ENCODE measurements around the gene TMEM114.

Gene TMEM114

DNA sequence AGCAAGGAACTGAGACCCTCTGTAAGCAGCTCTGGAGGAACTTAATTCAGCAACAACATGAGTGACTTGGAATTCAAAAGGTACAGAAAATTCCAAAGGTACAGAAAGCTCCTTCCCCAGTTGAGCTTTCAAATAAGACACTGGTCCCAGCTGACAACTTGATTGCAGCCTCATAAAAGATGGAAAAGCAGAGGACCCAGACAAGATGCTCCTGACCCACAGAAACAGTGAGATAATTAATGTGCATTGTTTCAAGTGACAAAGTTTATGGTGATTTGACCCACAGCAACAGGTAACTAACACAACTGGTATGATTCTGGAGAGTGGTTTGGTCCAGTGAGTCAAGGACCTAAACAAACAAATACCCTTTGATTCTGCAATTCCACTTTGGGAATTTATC, 15.2 kb upstream of the TMEM114 start:
- TF ChIP-seq, protein P1, sequence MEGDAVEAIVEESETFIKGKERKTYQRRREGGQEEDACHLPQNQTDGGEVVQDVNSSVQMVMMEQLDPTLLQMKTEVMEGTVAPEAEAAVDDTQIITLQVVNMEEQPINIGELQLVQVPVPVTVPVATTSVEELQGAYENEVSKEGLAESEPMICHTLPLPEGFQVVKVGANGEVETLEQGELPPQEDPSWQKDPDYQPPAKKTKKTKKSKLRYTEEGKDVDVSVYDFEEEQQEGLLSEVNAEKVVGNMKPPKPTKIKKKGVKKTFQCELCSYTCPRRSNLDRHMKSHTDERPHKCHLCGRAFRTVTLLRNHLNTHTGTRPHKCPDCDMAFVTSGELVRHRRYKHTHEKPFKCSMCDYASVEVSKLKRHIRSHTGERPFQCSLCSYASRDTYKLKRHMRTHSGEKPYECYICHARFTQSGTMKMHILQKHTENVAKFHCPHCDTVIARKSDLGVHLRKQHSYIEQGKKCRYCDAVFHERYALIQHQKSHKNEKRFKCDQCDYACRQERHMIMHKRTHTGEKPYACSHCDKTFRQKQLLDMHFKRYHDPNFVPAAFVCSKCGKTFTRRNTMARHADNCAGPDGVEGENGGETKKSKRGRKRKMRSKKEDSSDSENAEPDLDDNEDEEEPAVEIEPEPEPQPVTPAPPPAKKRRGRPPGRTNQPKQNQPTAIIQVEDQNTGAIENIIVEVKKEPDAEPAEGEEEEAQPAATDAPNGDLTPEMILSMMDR (IDR thresholded peaks at IDR 0.05; ENCODE audit: insufficient read depth, low read length, poor library complexity, severe bottlenecking) = no peak
- no peak for TF ChIP-seq EZH2phosphoT487 (conservative IDR thresholded peaks at IDR 0.05; ENCODE audit: low read length)
- Histone ChIP-seq H3K9ac (ENCODE audit: low read length) (no peak overlapping the region), H3K36me3 (ENCODE audit: low read length) (no peaks in the 10 kb centered on the region), H3K4me3 (ENCODE audit: insufficient read depth, low read length, poor library complexity, severe bottlenecking) (no peak overlapping the region), H3K9me2 (replicated peaks; ENCODE audit: insufficient read depth, low read length) (no peaks in the 10 kb centered on the region), H3K27ac (ENCODE audit: low read depth, low read length) (no peak overlapping the region), H3K9me3 (ENCODE audit: insufficient read depth, low read length) (no peaks in the 10 kb centered on the region), H3K27me3 (ENCODE audit: low read length) (no peaks in the 10 kb centered on the region), H3K4me2 (ENCODE audit: low read depth, low read length, poor library complexity, severe bottlenecking) (no peak overlapping the region), H3F3A (ENCODE audit: insufficient read depth) (no peaks in the 10 kb centered on the region), H4K20me1 (ENCODE audit: low read depth, low read length) (no peaks in the 10 kb centered on the region), H2AFZ (ENCODE audit: low read depth, low read length, severe bottlenecking) (no peak overlapping the region), H3K79me2 (ENCODE audit: insufficient read depth, low read length) (no peaks in the 10 kb centered on the region)

DNA sequence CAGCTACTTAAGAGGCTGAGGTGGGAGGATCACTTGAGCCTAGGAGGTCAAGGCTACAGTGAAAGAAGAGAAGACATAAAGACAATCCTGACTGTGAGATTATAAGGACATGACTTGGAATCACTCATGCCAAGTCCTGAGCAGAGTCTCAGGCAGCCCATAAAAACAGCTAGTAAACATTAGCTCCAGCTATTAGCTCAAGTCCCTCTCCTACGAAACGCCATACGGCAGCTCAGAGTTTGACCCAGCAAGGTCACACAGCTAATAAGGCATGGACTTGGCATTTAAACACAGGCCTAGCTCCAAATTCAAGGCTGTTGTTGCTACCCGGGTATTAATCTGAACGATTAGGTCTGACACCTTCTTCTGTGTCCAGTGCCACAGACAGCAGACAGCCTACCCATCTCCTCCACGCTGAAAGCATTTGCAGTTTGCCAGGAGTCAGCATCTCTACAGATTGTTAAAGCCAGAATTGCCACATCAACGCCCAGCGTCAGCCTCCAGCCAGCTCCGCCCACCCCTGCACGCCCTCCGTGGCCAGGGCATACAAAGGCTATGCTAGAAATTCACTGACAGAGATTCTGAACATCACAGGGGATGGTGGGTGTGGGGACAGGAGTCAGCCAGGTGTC, 9.9 kb upstream of the TMEM114 start:
- Histone ChIP-seq H3K27ac (ENCODE audit: low read depth, low read length) (no peak overlapping the region), H3K4me2 (ENCODE audit: low read depth, low read length, poor library complexity, severe bottlenecking) (no peak overlapping the region), H3K4me3 (ENCODE audit: insufficient read depth, low read length, poor library complexity, severe bottlenecking) (no peak overlapping the region), H3K9ac (ENCODE audit: low read length) (no peak overlapping the region), H3K27me3 (ENCODE audit: low read length) (no peaks in the 10 kb centered on the region), H3K36me3 (ENCODE audit: low read length) (no peaks in the 10 kb centered on the region), H3K9me2 (replicated peaks; ENCODE audit: insufficient read depth, low read length) (no peaks in the 10 kb centered on the region), H3F3A (ENCODE audit: insufficient read depth) (no peaks in the 10 kb centered on the region), H3K9me3 (ENCODE audit: insufficient read depth, low read length) (no peaks in the 10 kb centered on the region), H2AFZ (ENCODE audit: low read depth, low read length, severe bottlenecking) (no peak overlapping the region), H3K79me2 (ENCODE audit: insufficient read depth, low read length) (no peaks in the 10 kb centered on the region), H4K20me1 (ENCODE audit: low read depth, low read length) (no peaks in the 10 kb centered on the region)
- TF ChIP-seq, protein P1 (IDR thresholded peaks at IDR 0.05; ENCODE audit: insufficient read depth, low read length, poor library complexity, severe bottlenecking) = no peak
- no peak for TF ChIP-seq EZH2phosphoT487 (conservative IDR thresholded peaks at IDR 0.05; ENCODE audit: low read length)

DNA sequence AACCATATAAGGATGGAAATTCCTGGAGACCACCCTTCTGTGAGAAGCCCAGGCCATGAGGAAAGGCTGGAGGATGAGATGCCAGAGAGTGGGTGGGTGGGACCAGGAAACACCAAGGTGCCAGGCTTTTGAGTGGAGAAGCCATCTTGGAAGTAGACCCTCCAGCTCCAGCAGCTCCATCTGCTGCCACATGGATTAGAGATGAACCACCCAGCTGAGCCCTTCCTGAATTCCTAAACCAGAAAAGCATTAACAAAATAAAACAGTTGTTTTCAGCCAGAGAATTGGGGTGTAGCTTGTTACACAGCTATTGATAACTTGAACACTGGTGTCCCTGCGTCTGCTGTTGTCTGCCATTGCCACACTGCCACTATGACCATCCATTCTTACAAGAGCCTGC, 6.3 kb upstream of the TMEM114 start:
- Histone ChIP-seq H3K27me3 (ENCODE audit: low read length) (no peaks in the 10 kb centered on the region), H3K79me2 (ENCODE audit: insufficient read depth, low read length) (no peaks in the 10 kb centered on the region), H3F3A (ENCODE audit: insufficient read depth) (no peaks in the 10 kb centered on the region), H3K4me2 (ENCODE audit: low read depth, low read length, poor library complexity, severe bottlenecking) (no peak overlapping the region), H3K4me3 (ENCODE audit: insufficient read depth, low read length, poor library complexity, severe bottlenecking) (no peak overlapping the region), H3K36me3 (ENCODE audit: low read length) (no peaks in the 10 kb centered on the region), H3K9me3 (ENCODE audit: insufficient read depth, low read length) (no peaks in the 10 kb centered on the region), H3K9me2 (replicated peaks; ENCODE audit: insufficient read depth, low read length) (no peaks in the 10 kb centered on the region), H3K9ac (ENCODE audit: low read length) (no peak overlapping the region), H4K20me1 (ENCODE audit: low read depth, low read length) (no peaks in the 10 kb centered on the region), H2AFZ (ENCODE audit: low read depth, low read length, severe bottlenecking) (no peak overlapping the region), H3K27ac (ENCODE audit: low read depth, low read length) (no peak overlapping the region)
- TF ChIP-seq EZH2phosphoT487 (conservative IDR thresholded peaks at IDR 0.05; ENCODE audit: low read length) = no peak
- TF ChIP-seq, protein P1 (IDR thresholded peaks at IDR 0.05; ENCODE audit: insufficient read depth, low read length, poor library complexity, severe bottlenecking) = no peak
